Sigmoid colon (tissue), 3 donors: ENCODE data around the gene ITPR1.

Source experiments
- CTCF ChIP-seq, 4 experiments: fragments of 450-650 bp in 3 of 4; fragments of 200-600 bp in 1 of 4; IDR thresholded peaks; one replicate each; pipeline ENCODE4 v1.5.1; 2016 to 2019; ENCODE audit warnings: antibody characterized with exemption in 4 of 4, mild to moderate bottlenecking in 3 of 4, moderate library complexity in 2 of 4
- POLR2A ChIP-seq, 2 donors: fragments of 450-650 bp; IDR thresholded peaks; one replicate each; pipeline ENCODE4 v1.6.1; 2016; ENCODE audit warnings: antibody characterized with exemption in 2 of 2, mild to moderate bottlenecking in 2 of 2, moderate library complexity in 2 of 2

GRCh38 chr3:4807381-4808280 is 314.5 kb downstream of the ITPR1 start:
- TF ChIP-seq CTCF (IDR thresholded peaks at IDR 0.05) = no peak
- no peak for TF ChIP-seq POLR2A (IDR thresholded peaks at IDR 0.05)
